Right lung (tissue), 5 donors: ENCODE measurements around the gene S100A4. TPM values are rescaled to one million over a fixed set of nuclear protein-coding genes. Genes with fewer than 3 reads are reported as not detected.
"Not testable (repeated sequence)": the region's sequence is repeated elsewhere in the genome, so short reads cannot be mapped to it uniquely, and the experiment has no call there.

ENCODE experiments used
- DNase-seq, 2 donors: peaks; one replicate each; pipeline ENCODE4 v3.0.0-alpha.2; 2013
- polyA plus RNA-seq, 5 donors: library from polyadenylated mRNA; unstranded; fragments of 120-200 nt; gene quantifications; one replicate each; pipeline versions ENCODE4 v1.2.1 to v1.2.3, GENCODE V29; 2013; ENCODE audit warnings: inconsistent platforms in 1 of 5, low replicate concordance in 1 of 5; ENCODE audit not compliant: insufficient read length in 5 of 5, insufficient read depth in 1 of 5

Gene S100A4
- polyA plus RNA-seq, 5 donors: 15.9 to 32.6 (median 19.9) TPM

- no peak for DNase-seq
These were observed 10.7 kb downstream of the S100A4 start for GRCh38 chr1:153534925-153535241.

- DNase-seq: no peak
These were observed 11.2 kb downstream of the S100A4 start for GRCh38 chr1:153534226-153534924.

- DNase-seq: no peak
These were observed 11.9 kb downstream of the S100A4 start for GRCh38 chr1:153533689-153534201.

- peak; percentile 74 to 77 for DNase-seq
These were observed 12.6 kb downstream of the S100A4 start for GRCh38 chr1:153532769-153533599.

GRCh38 chr1:153532181-153532580, 13.4 kb downstream of the S100A4 start:
- DNase-seq: no peak

GRCh38 chr1:153531638-153532037, 14.0 kb downstream of the S100A4 start:
- no peak for DNase-seq

GRCh38 chr1:153527683-153528040, 17.9 kb downstream of the S100A4 start:
- DNase-seq: no peak

- no peak for DNase-seq
These were observed 18.5 kb downstream of the S100A4 start for GRCh38 chr1:153527023-153527682.

GRCh38 chr1:153526132-153526543, 19.5 kb downstream of the S100A4 start:
- no peak for DNase-seq

- DNase-seq: no peak
These were observed 20.4 kb downstream of the S100A4 start for GRCh38 chr1:153525088-153525728.

GRCh38 chr1:153522353-153523048, 23.1 kb downstream of the S100A4 start:
- not testable (repeated sequence) for DNase-seq

- not testable (repeated sequence) for DNase-seq
These were observed 23.8 kb downstream of the S100A4 start for GRCh38 chr1:153521808-153522207.

- no peak for DNase-seq
These were observed 24.7 kb downstream of the S100A4 start for GRCh38 chr1:153520818-153521476.

GRCh38 chr1:153520137-153520691, 25.4 kb downstream of the S100A4 start:
- DNase-seq: not testable (repeated sequence)

GRCh38 chr1:153519242-153519641, 26.4 kb downstream of the S100A4 start:
- no peak for DNase-seq

- no peak for DNase-seq
These were observed 29.9 kb downstream of the S100A4 start for GRCh38 chr1:153515504-153516394.

GRCh38 chr1:153513666-153514065, 31.9 kb downstream of the S100A4 start:
- DNase-seq: no peak

GRCh38 chr1:153513023-153513422, 32.6 kb downstream of the S100A4 start:
- DNase-seq: no peak

- peak; percentile 64 to 71 for DNase-seq
These were observed 34.6 kb downstream of the S100A4 start for GRCh38 chr1:153510984-153511410.
